B cell (primary cell): ENCODE results near the gene HTT. TPM values are rescaled to one million over a fixed set of nuclear protein-coding genes. Genes with fewer than 3 reads are reported as not detected.

ENCODE experiments used
- ATAC-seq: fragments of 200-7000 bp; cut with Tn5 transposase; one replicate; pipeline ENCODE4 v1.10.0; 2021; ENCODE audit warnings: low read depth, mild to moderate bottlenecking, moderate number of reproducible peaks, moderate library complexity
- CTCF ChIA-PET: fragments of 350-600 bp; sonication (Branson Sonifier 250); formaldehyde crosslinking; loops from one replicate; lab custom pipeline; 2021; ENCODE audit warnings: antibody characterized with exemption, inconsistent platforms; lab: Charles Lee
- POLR2A ChIA-PET: fragments of 350-600 bp; sonication (Branson Sonifier 250); formaldehyde crosslinking; loops from one replicate; lab custom pipeline; 2021; ENCODE audit warnings: antibody characterized with exemption; lab: Charles Lee
- DNase-seq: peaks from one replicate; pipeline ENCODE4 v3.0.0; 2013
- H2AFZ ChIP-seq: 2 replicates; pipeline ENCODE4 v1.6.1; 2012; ENCODE audit warnings: mild to moderate bottlenecking, low read depth, low read length; ENCODE audit not compliant: insufficient read depth, poor library complexity, severe bottlenecking
- H3K27ac ChIP-seq, 2 donors: 1 replicate in 1 of 2; 2 replicates in 1 of 2; pipeline ENCODE4 v1.5.1; 2012 to 2013; ENCODE audit warnings: low read length in 2 of 2, mild to moderate bottlenecking in 2 of 2, moderate library complexity in 1 of 2
- H3K27me3 ChIP-seq, 4 experiments: fragments of 200-600 bp in 1 of 4; sonication (generic) in 1 of 4; replicated peaks in 1 of 4; 1 replicate in 2 of 4; 2 replicates in 2 of 4; pipeline versions ENCODE4 v1.6.1 to v1.7.0; 2013 to 2016; ENCODE audit warnings: low read length in 3 of 4, mild to moderate bottlenecking in 2 of 4, mixed read lengths in 1 of 4, moderate library complexity in 1 of 4; ENCODE audit not compliant: insufficient read depth in 4 of 4, control insufficient read depth in 3 of 4; ENCODE audit errors: control extremely low read depth in 1 of 4
- H3K36me3 ChIP-seq, 2 experiments: replicated peaks in 1 of 2; 1 replicate in 1 of 2; 2 replicates in 1 of 2; pipeline versions ENCODE4 v1.6.1 to v1.7.1; 2013; ENCODE audit warnings: low read length in 1 of 2; ENCODE audit not compliant: insufficient read depth in 2 of 2, control insufficient read depth in 1 of 2; ENCODE audit errors: control extremely low read depth in 1 of 2, extremely low read depth in 1 of 2
- H3K4me1 ChIP-seq, 2 donors: fragments of 200-600 bp in 1 of 2; sonication (generic) in 1 of 2; 1 replicate in 1 of 2; 2 replicates in 1 of 2; pipeline versions ENCODE4 v1.5.1 to v1.6.1; 2013 to 2017; ENCODE audit warnings: low read length in 2 of 2; ENCODE audit not compliant: control insufficient read depth in 2 of 2, insufficient read depth in 2 of 2
- H3K4me2 ChIP-seq: replicated peaks from 2 replicates; pipeline ENCODE3; 2012; ENCODE audit warnings: mild to moderate bottlenecking, low read depth, low read length; ENCODE audit not compliant: poor library complexity, severe bottlenecking
- H3K4me3 ChIP-seq, 5 experiments: fragments of 200-600 bp in 1 of 5; sonication (generic) in 1 of 5; 1 replicate in 3 of 5; 2 replicates in 2 of 5; pipeline versions ENCODE4 v1.5.1 to v1.7.0; 2011 to 2016; ENCODE audit warnings: low read length in 4 of 5, mild to moderate bottlenecking in 4 of 5, low read depth in 2 of 5, control low read depth in 1 of 5, moderate library complexity in 1 of 5; ENCODE audit not compliant: insufficient read depth in 1 of 5; ENCODE audit errors: control extremely low read depth in 1 of 5, extremely low read depth in 1 of 5
- H3K79me2 ChIP-seq: fragments of 200-600 bp; sonication (generic); one replicate; pipeline ENCODE4 v1.6.0; 2016; ENCODE audit warnings: low read length; ENCODE audit not compliant: control insufficient read depth, insufficient read depth
- H3K9ac ChIP-seq: fragments of 200-600 bp; sonication (generic); 2 replicates; pipeline ENCODE4 v1.6.1; 2017; ENCODE audit warnings: mild to moderate bottlenecking, low read length, moderate library complexity
- H3K9me3 ChIP-seq, 3 donors: one replicate each; pipeline versions ENCODE4 v1.6.1 to v1.7.1; 2013; ENCODE audit warnings: low read length in 2 of 3; ENCODE audit not compliant: control insufficient read depth in 2 of 3, insufficient read depth in 1 of 3; ENCODE audit errors: control extremely low read depth in 1 of 3
- H4K20me1 ChIP-seq: 2 replicates; pipeline ENCODE4 v1.6.0; 2012; ENCODE audit warnings: mild to moderate bottlenecking, low read length; ENCODE audit not compliant: insufficient read depth, control insufficient read depth, poor library complexity, severe bottlenecking
- H3K27ac Mint-ChIP-seq: one replicate; pipeline ENCODE4 v1.8.0; 2021; ENCODE audit warnings: mixed read lengths
- H3K27me3 Mint-ChIP-seq: one replicate; pipeline ENCODE4 v1.8.0; 2021; ENCODE audit warnings: mixed read lengths
- H3K4me1 Mint-ChIP-seq: one replicate; pipeline ENCODE4 v1.8.0; 2021; ENCODE audit warnings: mixed read lengths
- H3K4me3 Mint-ChIP-seq: one replicate; pipeline ENCODE4 v1.8.0; 2021; ENCODE audit warnings: mixed read lengths
- H3K9me3 Mint-ChIP-seq: one replicate; pipeline ENCODE4 v1.8.0; 2022; ENCODE audit warnings: mixed read lengths; ENCODE audit not compliant: insufficient read depth
- EZH2 ChIP-seq: IDR thresholded peaks from 2 replicates; pipeline ENCODE4 v1.6.1; 2012; ENCODE audit warnings: borderline replicate concordance, low read depth, mild to moderate bottlenecking, moderate library complexity, low read length; ENCODE audit not compliant: insufficient read depth, poor library complexity, severe bottlenecking
- WGBS: methylation state at CpG from one replicate; pipeline ENCODE4 v1.1.5; 2013; ENCODE audit warnings: missing lambda C conversion rate; ENCODE audit not compliant: insufficient coverage; 5-methylcytosine and 5-hydroxymethylcytosine counted together
- intact Hi-C: fragments of 100-400 bp; cut with micrococcal nuclease; formaldehyde crosslinking; loops from one replicate; pipeline ENCODE4 v1.10.0; 2022
- polyA plus RNA-seq: library from polyadenylated mRNA; depleted of rRNA; stranded (reverse); fragments of >200 nt; gene quantifications from 2 replicates; pipeline ENCODE4 v1.2.3, GENCODE V29; 2012
- total RNA-seq, 2 donors: library from RNA; stranded (reverse); fragments of 120-200 nt in 1 of 2; gene quantifications; 1 replicate in 1 of 2; 2 replicates in 1 of 2; pipeline versions ENCODE4 v1.2.3 to v1.2.4, GENCODE V29; 2013 to 2022
- TF ChIP-seq, protein P1 (sequence below): fragments of 200-600 bp; IDR thresholded peaks from one replicate; pipeline ENCODE4 v1.8.0; 2022; ENCODE audit warnings: antibody characterized with exemption, mild to moderate bottlenecking

The HTT gene
- total and polyA plus RNA-seq, 2 donors (not counting 1 experiment from before 2014, with no cell fraction given): 52.8 to 195 TPM

- Histone ChIP-seq H3K27me3 (no peaks in the 10 kb centered on the region), H3K9ac (peak overlapping the region; percentile 70), H3K36me3 (no peaks in the 10 kb centered on the region), H3K79me2 (peaks cover 27% of the 10 kb centered on the region), H3K9me3 (no peaks in the 10 kb centered on the region), H3K4me2 (peak overlapping the region; percentile 86), H3K4me3 (peak overlapping the region in 4 of 5 experiments; percentile 58 to 71 (median 64)), H3K4me1 (peaks cover 32 to 43% of the 10 kb centered on the region in 2 donors), H3K27ac (peak overlapping the region; percentile 43 to 57), H4K20me1 (peaks cover 17% of the 10 kb centered on the region), H2AFZ (peak overlapping the region; percentile 77)
- ChIA-PET POLR2A (interaction anchor here (0.6 kb wide), 3 partner anchors 12 to 423 kb away, joined by 3 to 4 read pairs (median 3); no protein-coding TSS in a partner anchor), CTCF (interaction anchor here (1.1 kb wide), 2 partner anchors 14 to 27 kb away, joined by 3 to 4 read pairs; no protein-coding TSS in a partner anchor)
- no peaks in the 10 kb centered on the region for H3K9me3 Mint-ChIP-seq
- ATAC-seq (no peak), DNase-seq (peak; percentile 39)
- TF ChIP-seq, protein P1, sequence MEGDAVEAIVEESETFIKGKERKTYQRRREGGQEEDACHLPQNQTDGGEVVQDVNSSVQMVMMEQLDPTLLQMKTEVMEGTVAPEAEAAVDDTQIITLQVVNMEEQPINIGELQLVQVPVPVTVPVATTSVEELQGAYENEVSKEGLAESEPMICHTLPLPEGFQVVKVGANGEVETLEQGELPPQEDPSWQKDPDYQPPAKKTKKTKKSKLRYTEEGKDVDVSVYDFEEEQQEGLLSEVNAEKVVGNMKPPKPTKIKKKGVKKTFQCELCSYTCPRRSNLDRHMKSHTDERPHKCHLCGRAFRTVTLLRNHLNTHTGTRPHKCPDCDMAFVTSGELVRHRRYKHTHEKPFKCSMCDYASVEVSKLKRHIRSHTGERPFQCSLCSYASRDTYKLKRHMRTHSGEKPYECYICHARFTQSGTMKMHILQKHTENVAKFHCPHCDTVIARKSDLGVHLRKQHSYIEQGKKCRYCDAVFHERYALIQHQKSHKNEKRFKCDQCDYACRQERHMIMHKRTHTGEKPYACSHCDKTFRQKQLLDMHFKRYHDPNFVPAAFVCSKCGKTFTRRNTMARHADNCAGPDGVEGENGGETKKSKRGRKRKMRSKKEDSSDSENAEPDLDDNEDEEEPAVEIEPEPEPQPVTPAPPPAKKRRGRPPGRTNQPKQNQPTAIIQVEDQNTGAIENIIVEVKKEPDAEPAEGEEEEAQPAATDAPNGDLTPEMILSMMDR: no peak
- TF ChIP-seq EZH2: no peak
- peaks cover 26% of the 10 kb centered on the region for H3K4me1 Mint-ChIP-seq
- peak overlapping the region; percentile 95 for H3K4me3 Mint-ChIP-seq
- H3K27ac Mint-ChIP-seq: no peak overlapping the region
- 18% methylated on average over 48 of the region's 54 CpGs for WGBS
- intact Hi-C loops: loop anchor here (1.0 to 10.0 kb wide), 5 partner anchors 26 to 1489 kb away; partner anchors contain the start of genes ADD1, GRK4, NOP14 and TNIP2
- no peaks in the 10 kb centered on the region for H3K27me3 Mint-ChIP-seq
These were observed 1.1 kb upstream of the HTT start for GRCh38 chr4:3073158-3074077.
